ENCODE results near the gene PDE4B.

The PDE4B gene

DNA sequence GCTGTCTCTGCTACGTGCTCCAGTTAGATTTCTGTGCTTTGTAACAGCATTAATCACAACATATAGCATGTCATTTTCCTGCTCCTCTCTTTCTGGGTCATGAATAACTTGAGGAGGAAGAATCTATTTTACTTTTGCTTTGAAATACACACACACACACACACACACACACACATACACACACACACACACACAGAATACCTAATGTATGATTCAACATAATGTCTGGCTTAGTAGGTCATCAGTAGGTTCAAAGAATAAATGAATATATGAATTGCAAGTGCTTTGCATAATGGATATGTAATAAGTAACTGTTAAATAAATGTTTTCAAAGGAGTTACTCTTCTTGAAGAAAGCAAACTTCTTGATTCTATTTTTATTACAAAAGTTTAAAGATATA is 249.0 kb downstream of the PDE4B start:
- H3K4me3 ChIP-seq (replicated peaks; ENCODE audit: low read depth, low read length): no peak overlapping the region

DNA sequence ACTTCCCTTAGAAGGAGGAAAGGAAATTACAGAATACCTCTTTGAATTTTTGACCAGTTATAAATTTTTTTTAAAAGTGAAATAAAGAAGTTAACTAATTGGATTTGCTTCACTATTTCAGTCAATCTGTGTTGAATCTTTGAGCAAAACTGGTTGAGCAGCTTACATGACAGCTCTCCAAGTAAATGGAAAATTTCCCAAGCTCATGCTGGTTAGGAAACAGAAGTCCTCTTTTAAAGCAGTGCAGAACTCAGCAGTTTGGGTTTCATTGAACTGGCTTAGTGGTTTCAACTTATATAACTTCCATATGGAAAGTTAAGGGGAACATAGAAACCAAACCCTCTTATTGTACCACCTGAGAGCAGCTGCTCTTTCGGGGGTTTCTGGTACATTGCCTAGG is 250.5 kb downstream of the PDE4B start:
- TF ChIP-seq, protein P1, sequence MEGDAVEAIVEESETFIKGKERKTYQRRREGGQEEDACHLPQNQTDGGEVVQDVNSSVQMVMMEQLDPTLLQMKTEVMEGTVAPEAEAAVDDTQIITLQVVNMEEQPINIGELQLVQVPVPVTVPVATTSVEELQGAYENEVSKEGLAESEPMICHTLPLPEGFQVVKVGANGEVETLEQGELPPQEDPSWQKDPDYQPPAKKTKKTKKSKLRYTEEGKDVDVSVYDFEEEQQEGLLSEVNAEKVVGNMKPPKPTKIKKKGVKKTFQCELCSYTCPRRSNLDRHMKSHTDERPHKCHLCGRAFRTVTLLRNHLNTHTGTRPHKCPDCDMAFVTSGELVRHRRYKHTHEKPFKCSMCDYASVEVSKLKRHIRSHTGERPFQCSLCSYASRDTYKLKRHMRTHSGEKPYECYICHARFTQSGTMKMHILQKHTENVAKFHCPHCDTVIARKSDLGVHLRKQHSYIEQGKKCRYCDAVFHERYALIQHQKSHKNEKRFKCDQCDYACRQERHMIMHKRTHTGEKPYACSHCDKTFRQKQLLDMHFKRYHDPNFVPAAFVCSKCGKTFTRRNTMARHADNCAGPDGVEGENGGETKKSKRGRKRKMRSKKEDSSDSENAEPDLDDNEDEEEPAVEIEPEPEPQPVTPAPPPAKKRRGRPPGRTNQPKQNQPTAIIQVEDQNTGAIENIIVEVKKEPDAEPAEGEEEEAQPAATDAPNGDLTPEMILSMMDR (IDR thresholded peaks at IDR 0.05; ENCODE audit: insufficient read depth, low read length, poor library complexity, severe bottlenecking): no peak
- H3K36me3 ChIP-seq (ENCODE audit: control insufficient read depth, insufficient read depth, low read length): no peaks in the 10 kb centered on the region
- H3K27me3 ChIP-seq (replicated peaks; ENCODE audit: control insufficient read depth, insufficient read depth, low read length): no peaks in the 10 kb centered on the region; the same call in 1 of the 2 replicates
- no peak overlapping the region for H3K4me3 ChIP-seq (replicated peaks; ENCODE audit: low read depth, low read length)
- DNase-seq (ENCODE audit: extremely low read depth, insufficient read length): no peak

More for the DNA sequence above, 249.0 kb downstream of the PDE4B start:
- Histone ChIP-seq H3K36me3 (ENCODE audit: control insufficient read depth, insufficient read depth, low read length) (no peaks in the 10 kb centered on the region), H3K27me3 (replicated peaks; ENCODE audit: control insufficient read depth, insufficient read depth, low read length) (no peaks in the 10 kb centered on the region)
- TF ChIP-seq, protein P1 (IDR thresholded peaks at IDR 0.05; ENCODE audit: insufficient read depth, low read length, poor library complexity, severe bottlenecking): no peak
- DNase-seq (ENCODE audit: extremely low read depth, insufficient read length): no peak

DNA sequence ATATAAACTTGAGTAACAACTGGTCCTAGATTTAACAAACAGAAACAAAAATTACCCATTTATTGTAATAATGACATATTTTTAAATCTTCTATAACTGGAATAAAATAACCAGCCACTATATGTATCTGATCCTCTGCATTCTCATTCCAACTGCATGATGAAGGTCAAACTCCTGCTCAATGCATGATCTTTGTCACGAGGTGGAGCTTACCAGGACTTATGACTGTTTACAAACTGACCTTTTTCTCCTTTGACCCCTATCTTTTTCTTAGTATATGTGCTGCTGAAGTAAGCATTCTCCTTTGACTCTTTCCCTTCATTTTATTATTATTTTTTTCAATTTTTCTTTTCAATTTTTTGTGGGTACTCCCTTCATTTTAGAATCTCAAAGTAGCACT is 252.2 kb downstream of the PDE4B start:
- no peak for DNase-seq (ENCODE audit: extremely low read depth, insufficient read length)
- Histone ChIP-seq H3K4me3 (replicated peaks; ENCODE audit: low read depth, low read length) (no peak overlapping the region), H3K36me3 (ENCODE audit: control insufficient read depth, insufficient read depth, low read length) (no peaks in the 10 kb centered on the region), H3K27me3 (replicated peaks; ENCODE audit: control insufficient read depth, insufficient read depth, low read length) (no peaks in the 10 kb centered on the region; the same call in 1 of the 2 replicates)
- TF ChIP-seq, protein P1 (IDR thresholded peaks at IDR 0.05; ENCODE audit: insufficient read depth, low read length, poor library complexity, severe bottlenecking): no peak

DNA sequence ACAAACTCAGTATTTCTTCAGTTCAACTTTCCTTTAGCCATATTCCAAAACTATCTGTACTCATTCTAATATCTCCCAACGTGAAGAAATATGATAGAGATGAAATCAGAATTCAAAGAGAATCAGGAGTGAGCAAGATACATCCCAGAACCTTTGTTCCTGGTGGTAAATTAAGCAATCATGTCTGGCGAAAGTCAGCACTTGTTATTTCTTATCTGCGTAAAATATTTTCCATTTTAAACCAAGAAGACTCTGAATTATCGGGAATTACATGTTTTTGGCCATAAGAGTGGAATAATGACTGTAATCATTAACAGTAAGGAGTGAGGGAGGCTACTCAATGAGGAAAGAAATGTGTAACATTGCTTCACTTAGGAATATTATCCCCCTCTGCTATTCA is 253.7 kb downstream of the PDE4B start:
- H3K27me3 ChIP-seq (replicated peaks; ENCODE audit: control insufficient read depth, insufficient read depth, low read length): no peaks in the 10 kb centered on the region; the same call in 1 of the 2 replicates
- TF ChIP-seq, protein P1 (IDR thresholded peaks at IDR 0.05; ENCODE audit: insufficient read depth, low read length, poor library complexity, severe bottlenecking): no peak
- no peaks in the 10 kb centered on the region for H3K36me3 ChIP-seq (ENCODE audit: control insufficient read depth, insufficient read depth, low read length)
- no peak overlapping the region for H3K4me3 ChIP-seq (replicated peaks; ENCODE audit: low read depth, low read length)
- no peak for DNase-seq (ENCODE audit: extremely low read depth, insufficient read length)

DNA sequence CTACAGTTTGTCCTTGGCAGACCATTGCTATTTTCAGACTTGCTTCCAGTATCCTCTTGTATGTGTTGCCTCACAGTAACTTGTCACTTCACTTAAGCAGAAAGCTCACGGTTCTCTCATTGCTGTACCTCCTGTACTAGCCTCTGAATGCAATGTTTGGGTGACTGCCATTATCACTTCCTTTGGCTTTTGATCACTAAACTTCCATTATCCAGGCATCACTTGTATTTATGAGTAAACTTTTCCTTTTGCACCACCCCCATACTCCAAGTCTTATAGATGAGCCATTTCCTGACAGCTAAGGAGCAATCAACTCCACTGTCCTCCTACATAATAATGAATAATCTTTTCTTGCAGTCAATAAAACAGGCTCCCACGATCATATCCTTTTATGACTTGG is 255.3 kb downstream of the PDE4B start:
- no peak for DNase-seq (ENCODE audit: extremely low read depth, insufficient read length)
- H3K4me3 ChIP-seq (replicated peaks; ENCODE audit: low read depth, low read length): no peak overlapping the region
- no peaks in the 10 kb centered on the region; the same call in 1 of the 2 replicates for H3K27me3 ChIP-seq (replicated peaks; ENCODE audit: control insufficient read depth, insufficient read depth, low read length)
- TF ChIP-seq, protein P1 (IDR thresholded peaks at IDR 0.05; ENCODE audit: insufficient read depth, low read length, poor library complexity, severe bottlenecking): no peak
- no peaks in the 10 kb centered on the region for H3K36me3 ChIP-seq (ENCODE audit: control insufficient read depth, insufficient read depth, low read length)

DNA sequence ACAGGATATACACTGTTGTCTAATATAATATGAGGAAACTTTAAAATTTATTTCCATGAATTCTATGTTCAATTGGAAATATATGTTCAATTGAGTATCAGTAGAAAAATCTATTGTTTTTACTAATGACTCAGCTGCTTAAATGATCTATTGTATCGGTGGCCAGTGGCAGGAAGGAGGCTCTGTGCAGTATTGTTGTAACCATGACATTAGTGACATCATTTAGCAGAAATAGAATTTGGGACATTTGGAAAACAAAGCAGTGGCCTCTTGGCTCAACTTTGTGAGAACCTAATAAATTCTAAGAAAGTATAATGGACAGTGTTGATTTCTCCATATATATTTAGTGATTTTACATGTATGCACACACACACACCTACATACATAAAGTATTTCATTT is 257.4 kb downstream of the PDE4B start:
- TF ChIP-seq, protein P1 (IDR thresholded peaks at IDR 0.05; ENCODE audit: insufficient read depth, low read length, poor library complexity, severe bottlenecking): no peak
- no peaks in the 10 kb centered on the region; the same call in 1 of the 2 replicates for H3K27me3 ChIP-seq (replicated peaks; ENCODE audit: control insufficient read depth, insufficient read depth, low read length)
- DNase-seq (ENCODE audit: extremely low read depth, insufficient read length): no peak
- no peak overlapping the region for H3K4me3 ChIP-seq (replicated peaks; ENCODE audit: low read depth, low read length)
- no peaks in the 10 kb centered on the region for H3K36me3 ChIP-seq (ENCODE audit: control insufficient read depth, insufficient read depth, low read length)
